H9 (cell line): Measurements from ENCODE around the gene TMEM127. TPM values are rescaled to one million over a fixed set of nuclear protein-coding genes. Genes with fewer than 3 reads are reported as not detected.

Source experiments
- DNase-seq: peaks from one replicate; pipeline ENCODE4 v3.0.0-alpha.2; 2017
- H2AFZ ChIP-seq: one replicate; pipeline ENCODE4 v1.6.1; 2013; ENCODE audit warnings: mild to moderate bottlenecking, low read length, control low read depth, moderate library complexity
- H2AK5ac ChIP-seq: 2 replicates; pipeline ENCODE4 v1.6.1; 2013; ENCODE audit warnings: low read length, control low read depth, mixed read lengths; ENCODE audit not compliant: insufficient read length
- H2BK120ac ChIP-seq: one replicate; pipeline ENCODE4 v1.6.1; 2013; ENCODE audit warnings: low read depth, mild to moderate bottlenecking, low read length, control low read depth, inconsistent platforms; ENCODE audit not compliant: poor library complexity, severe bottlenecking
- H2BK12ac ChIP-seq: 2 replicates; pipeline ENCODE4 v1.6.1; 2013; ENCODE audit warnings: low read length, control low read depth, mixed read lengths, low read depth; ENCODE audit not compliant: insufficient read length
- H2BK15ac ChIP-seq: 2 replicates; pipeline ENCODE4 v1.6.1; 2013; ENCODE audit warnings: low read depth, low read length, control low read depth
- H2BK20ac ChIP-seq: one replicate; pipeline ENCODE4 v1.6.1; 2013; ENCODE audit warnings: low read depth, mild to moderate bottlenecking, low read length, control low read depth, inconsistent platforms; ENCODE audit not compliant: poor library complexity, severe bottlenecking
- H2BK5ac ChIP-seq: 2 replicates; pipeline ENCODE4 v1.6.1; 2013; ENCODE audit warnings: low read length, control low read depth, mixed read lengths; ENCODE audit not compliant: insufficient read length
- H3K14ac ChIP-seq: 2 replicates; pipeline ENCODE4 v1.6.1; 2013; ENCODE audit warnings: low read length, control low read depth; ENCODE audit not compliant: insufficient read depth
- H3K18ac ChIP-seq: 2 replicates; pipeline ENCODE4 v1.6.1; 2013; ENCODE audit warnings: low read depth, mild to moderate bottlenecking, mixed read lengths, low read length, control low read depth; ENCODE audit not compliant: insufficient read length
- H3K23ac ChIP-seq: 2 replicates; pipeline ENCODE4 v1.6.1; 2013; ENCODE audit warnings: low read length, control low read depth, mixed read lengths, low read depth; ENCODE audit not compliant: insufficient read length
- H3K23me2 ChIP-seq: 2 replicates; pipeline ENCODE4 v1.6.1; 2013; ENCODE audit warnings: low read depth, mild to moderate bottlenecking, mixed read lengths, low read length, control low read depth; ENCODE audit not compliant: insufficient read length, poor library complexity, severe bottlenecking
- H3K27ac ChIP-seq: 2 replicates; pipeline ENCODE4 v1.5.1; 2013; ENCODE audit warnings: low read length, control low read depth, mixed read lengths, low read depth; ENCODE audit not compliant: insufficient read length
- H3K27me3 ChIP-seq: 2 replicates; pipeline ENCODE4 v1.6.1; 2013; ENCODE audit warnings: low read length, control low read depth, inconsistent platforms; ENCODE audit not compliant: insufficient read depth
- H3K4ac ChIP-seq: 2 replicates; pipeline ENCODE4 v1.6.1; 2013; ENCODE audit warnings: low read depth, mild to moderate bottlenecking, control low read depth, inconsistent platforms, low read length, moderate library complexity
- H3K4me1 ChIP-seq: 2 replicates; pipeline ENCODE4 v1.6.1; 2013; ENCODE audit warnings: low read length, control low read depth, inconsistent platforms; ENCODE audit not compliant: insufficient read depth
- H3K4me2 ChIP-seq: 2 replicates; pipeline ENCODE4 v1.6.1; 2013; ENCODE audit warnings: low read length, control low read depth, mixed read lengths; ENCODE audit not compliant: insufficient read length, insufficient read depth
- H3K56ac ChIP-seq: 2 replicates; pipeline ENCODE4 v1.6.1; 2013; ENCODE audit warnings: low read depth, mild to moderate bottlenecking, mixed read lengths, low read length, control low read depth; ENCODE audit not compliant: insufficient read length
- H3K79me1 ChIP-seq: 2 replicates; pipeline ENCODE4 v1.6.1; 2013; ENCODE audit warnings: low read depth, mild to moderate bottlenecking, moderate library complexity, low read length, control low read depth, inconsistent platforms; ENCODE audit not compliant: insufficient read depth, poor library complexity, severe bottlenecking
- H3K79me2 ChIP-seq: 2 replicates; pipeline ENCODE4 v1.6.1; 2013; ENCODE audit warnings: low read length, control low read depth, inconsistent platforms; ENCODE audit not compliant: insufficient read depth
- H3K9ac ChIP-seq: 2 replicates; pipeline ENCODE4 v1.6.1; 2013; ENCODE audit warnings: low read length, control low read depth, mixed read lengths; ENCODE audit not compliant: insufficient read length; ENCODE audit errors: extremely low read depth
- H3K9me3 ChIP-seq: one replicate; pipeline ENCODE4 v1.6.1; 2013; ENCODE audit warnings: low read depth, low read length, inconsistent platforms; ENCODE audit not compliant: control insufficient read depth
- H3T11ph ChIP-seq: one replicate; pipeline ENCODE4 v1.6.1; 2013; ENCODE audit warnings: mild to moderate bottlenecking, low read length, control low read depth, inconsistent platforms
- H4K20me1 ChIP-seq: one replicate; pipeline ENCODE4 v1.6.1; 2013; ENCODE audit not compliant: control insufficient read depth, insufficient read length, insufficient read depth
- H4K5ac ChIP-seq: 2 replicates; pipeline ENCODE4 v1.6.1; 2013; ENCODE audit warnings: low read depth, mild to moderate bottlenecking, mixed read lengths, low read length, control low read depth; ENCODE audit not compliant: insufficient read length
- H4K8ac ChIP-seq: replicated peaks from 2 replicates; pipeline ENCODE4 v1.6.1; 2013; ENCODE audit warnings: low read length, control low read depth, mixed read lengths, low read depth; ENCODE audit not compliant: insufficient read length
- H4K91ac ChIP-seq: 2 replicates; pipeline ENCODE4 v1.6.1; 2013; ENCODE audit warnings: low read depth, mild to moderate bottlenecking, moderate library complexity, mixed read lengths, low read length, control low read depth; ENCODE audit not compliant: insufficient read length
- H3K27ac Mint-ChIP-seq, 3 experiments: 2 replicates in 2 of 3; 3 replicates in 1 of 3; pipeline ENCODE4 v1.8.0; 2020 to 2021; ENCODE audit warnings: mixed read lengths in 3 of 3, mild to moderate bottlenecking in 1 of 3, moderate library complexity in 1 of 3
- H3K27me3 Mint-ChIP-seq: 2 replicates; pipeline ENCODE4 v1.8.0; 2021; ENCODE audit warnings: low read depth, mild to moderate bottlenecking, moderate library complexity, mixed read lengths
- H3K36me3 Mint-ChIP-seq, 3 experiments: 2 replicates in 2 of 3; 3 replicates in 1 of 3; pipeline ENCODE4 v1.8.0; 2020 to 2021; ENCODE audit warnings: low read depth in 3 of 3, mixed read lengths in 3 of 3; ENCODE audit not compliant: insufficient read depth in 1 of 3
- H3K4me1 Mint-ChIP-seq, 2 experiments: 2 replicates each; pipeline ENCODE4 v1.8.0; 2020; ENCODE audit warnings: mixed read lengths in 2 of 2
- H3K4me3 Mint-ChIP-seq, 2 experiments: 2 replicates in 1 of 2; 3 replicates in 1 of 2; pipeline ENCODE4 v1.8.0; 2020 to 2021; ENCODE audit warnings: mild to moderate bottlenecking in 2 of 2, mixed read lengths in 2 of 2, moderate library complexity in 1 of 2
- H3K9me3 Mint-ChIP-seq, 2 experiments: 2 replicates in 1 of 2; 3 replicates in 1 of 2; pipeline ENCODE4 v1.8.0; 2020; ENCODE audit warnings: mild to moderate bottlenecking in 2 of 2, mixed read lengths in 2 of 2, moderate library complexity in 1 of 2
- CTCF ChIP-seq: fragments of 200-600 bp; sonication (generic); conservative IDR thresholded peaks from 3 replicates; pipeline ENCODE4 v1.8.0; 2021; ENCODE audit warnings: antibody characterized with exemption, mild to moderate bottlenecking
- WGBS: extraction: QIAGEN DNeasy Blood & Tissue Kit; methylation state at CpG from one replicate; pipeline ENCODE4 v1.1.7; 2013; ENCODE audit warnings: missing lambda C conversion rate, low lambda C conversion rate, mixed read lengths; ENCODE audit not compliant: insufficient read length; ENCODE audit errors: extremely low coverage; 5-methylcytosine and 5-hydroxymethylcytosine counted together
- total RNA-seq: library from RNA; stranded (reverse); gene quantifications from 2 replicates; pipeline ENCODE4 v1.2.1, GENCODE V29; 2021

TMEM127 gene
- total RNA-seq, 1 experiment from 2014 or later, result 30.1 TPM

- H3K4me1 Mint-ChIP-seq, result no peaks in the 10 kb centered on the region
- H3K27ac Mint-ChIP-seq, result no peak overlapping the region
- H3K56ac ChIP-seq, result no peak overlapping the region
- no peak for TF ChIP-seq CTCF
- no peak overlapping the region for H4K8ac ChIP-seq
- no peak overlapping the region for H4K91ac ChIP-seq
- no peak for DNase-seq
- no peak overlapping the region for H3K9ac ChIP-seq
- H3K27me3 Mint-ChIP-seq, result no peaks in the 10 kb centered on the region
- H3K4me3 Mint-ChIP-seq, result no peak overlapping the region
- H3K27ac ChIP-seq, result no peak overlapping the region
- H3K79me1 ChIP-seq, result peaks cover 3% of the 10 kb centered on the region
- H3K9me3 ChIP-seq, result no peaks in the 10 kb centered on the region
- H3K9me3 Mint-ChIP-seq, result no peaks in the 10 kb centered on the region
- no peak overlapping the region for H4K5ac ChIP-seq
- no peak overlapping the region for H2BK120ac ChIP-seq
- no peak overlapping the region for H3K4ac ChIP-seq
- H3K36me3 Mint-ChIP-seq, result no peaks in the 10 kb centered on the region
- H3T11ph ChIP-seq, result no peak overlapping the region
- H3K79me2 ChIP-seq, result no peaks in the 10 kb centered on the region
- no peak overlapping the region for H2BK20ac ChIP-seq
- no peak overlapping the region for H2BK12ac ChIP-seq
- WGBS, result no CpG with 5 or more reads among the region's 4 CpGs
- no peak overlapping the region for H3K14ac ChIP-seq
- H3K4me2 ChIP-seq, result no peak overlapping the region
- no peak overlapping the region for H2AK5ac ChIP-seq
- H3K27me3 ChIP-seq, result no peaks in the 10 kb centered on the region
- no peak overlapping the region for H2BK5ac ChIP-seq
- H3K23ac ChIP-seq, result no peak overlapping the region
- H4K20me1 ChIP-seq, result no peaks in the 10 kb centered on the region
- no peaks in the 10 kb centered on the region for H3K23me2 ChIP-seq
- no peaks in the 10 kb centered on the region for H3K4me1 ChIP-seq
- H3K18ac ChIP-seq, result no peak overlapping the region
- H2AFZ ChIP-seq, result no peak overlapping the region
- H2BK15ac ChIP-seq, result no peak overlapping the region
Observed at GRCh38 chr2:96233880-96234316, 31.9 kb downstream of the TMEM127 start.
